GM12864 (cell line): ENCODE data around the gene RAPGEF2.

ENCODE experiments used
- DNase-seq: peaks from one replicate; pipeline ENCODE4 v3.0.0-alpha.2; 2011; ENCODE audit warnings: low read depth
- H3K4me3 ChIP-seq: 2 replicates; pipeline ENCODE4 v1.5.1; 2011; ENCODE audit warnings: mild to moderate bottlenecking, low read depth, low read length, control low read depth
- TF ChIP-seq, protein P1 (sequence below): IDR thresholded peaks from 2 replicates; pipeline ENCODE4 v1.5.1; 2011; ENCODE audit warnings: low read depth, mild to moderate bottlenecking, moderate library complexity, low read length, control low read depth, inconsistent platforms; ENCODE audit errors: missing control alignments

Gene RAPGEF2

DNA sequence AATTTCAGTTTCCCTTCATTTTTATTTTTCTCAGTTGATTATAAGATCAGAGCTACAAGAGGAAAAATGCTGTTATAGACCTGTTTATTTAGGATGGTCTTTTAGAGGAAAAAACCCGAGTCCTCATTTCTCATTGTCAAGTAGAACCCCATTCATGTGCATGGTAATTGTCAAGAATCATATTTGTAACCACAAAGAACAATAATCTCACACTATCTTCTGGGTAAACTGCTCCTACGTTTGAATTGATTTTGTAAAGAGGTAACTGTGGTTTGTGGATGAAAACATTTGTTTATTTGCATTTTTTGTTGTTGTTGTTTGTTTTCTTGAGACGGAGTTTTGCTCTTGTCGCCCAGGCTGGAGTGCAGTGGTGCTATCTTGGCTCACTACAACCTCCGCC, 23.8 kb downstream of the RAPGEF2 start:
- TF ChIP-seq, protein P1, sequence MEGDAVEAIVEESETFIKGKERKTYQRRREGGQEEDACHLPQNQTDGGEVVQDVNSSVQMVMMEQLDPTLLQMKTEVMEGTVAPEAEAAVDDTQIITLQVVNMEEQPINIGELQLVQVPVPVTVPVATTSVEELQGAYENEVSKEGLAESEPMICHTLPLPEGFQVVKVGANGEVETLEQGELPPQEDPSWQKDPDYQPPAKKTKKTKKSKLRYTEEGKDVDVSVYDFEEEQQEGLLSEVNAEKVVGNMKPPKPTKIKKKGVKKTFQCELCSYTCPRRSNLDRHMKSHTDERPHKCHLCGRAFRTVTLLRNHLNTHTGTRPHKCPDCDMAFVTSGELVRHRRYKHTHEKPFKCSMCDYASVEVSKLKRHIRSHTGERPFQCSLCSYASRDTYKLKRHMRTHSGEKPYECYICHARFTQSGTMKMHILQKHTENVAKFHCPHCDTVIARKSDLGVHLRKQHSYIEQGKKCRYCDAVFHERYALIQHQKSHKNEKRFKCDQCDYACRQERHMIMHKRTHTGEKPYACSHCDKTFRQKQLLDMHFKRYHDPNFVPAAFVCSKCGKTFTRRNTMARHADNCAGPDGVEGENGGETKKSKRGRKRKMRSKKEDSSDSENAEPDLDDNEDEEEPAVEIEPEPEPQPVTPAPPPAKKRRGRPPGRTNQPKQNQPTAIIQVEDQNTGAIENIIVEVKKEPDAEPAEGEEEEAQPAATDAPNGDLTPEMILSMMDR, result no peak
- DNase-seq, result no peak

DNA sequence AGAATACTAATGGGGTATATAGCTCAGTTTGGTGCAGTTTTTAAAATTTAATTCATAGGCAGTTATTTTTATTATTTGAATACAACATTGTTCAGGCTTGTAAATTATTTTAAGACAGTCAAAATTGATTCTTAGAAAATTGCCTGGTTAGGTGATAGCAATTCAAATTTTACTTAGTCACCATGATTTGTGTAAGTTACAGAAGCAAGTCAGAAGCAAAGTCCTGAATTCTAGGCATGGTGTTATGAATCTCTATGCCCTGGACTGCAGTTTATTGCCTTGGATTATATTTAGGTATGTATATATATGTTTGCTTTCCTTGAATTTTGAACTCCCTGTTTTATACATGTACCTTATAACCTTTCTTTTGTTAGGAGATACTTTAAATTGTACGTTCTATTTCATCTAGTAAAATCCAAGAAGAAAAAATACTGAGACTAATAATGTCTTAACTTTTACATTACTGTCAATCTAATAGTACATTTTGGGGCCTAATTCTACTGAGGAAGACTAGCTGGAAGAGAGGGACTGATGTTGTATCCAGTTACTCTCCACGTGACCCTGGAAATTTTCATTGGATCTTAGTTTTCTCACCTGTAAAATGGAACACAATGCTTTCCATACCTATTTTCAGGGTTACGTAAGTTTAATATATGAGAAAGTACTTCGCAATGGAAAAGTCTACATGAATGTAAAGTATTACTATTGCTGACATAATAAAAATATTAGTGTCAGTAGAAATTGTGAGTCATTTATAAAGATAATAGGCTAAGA, 25.1 kb downstream of the RAPGEF2 start:
- TF ChIP-seq, protein P1, result no peak
- DNase-seq, result no peak
- H3K4me3 ChIP-seq, result no peak overlapping the region

More for the DNA sequence above, 23.8 kb downstream of the RAPGEF2 start:
- no peak overlapping the region for H3K4me3 ChIP-seq

DNA sequence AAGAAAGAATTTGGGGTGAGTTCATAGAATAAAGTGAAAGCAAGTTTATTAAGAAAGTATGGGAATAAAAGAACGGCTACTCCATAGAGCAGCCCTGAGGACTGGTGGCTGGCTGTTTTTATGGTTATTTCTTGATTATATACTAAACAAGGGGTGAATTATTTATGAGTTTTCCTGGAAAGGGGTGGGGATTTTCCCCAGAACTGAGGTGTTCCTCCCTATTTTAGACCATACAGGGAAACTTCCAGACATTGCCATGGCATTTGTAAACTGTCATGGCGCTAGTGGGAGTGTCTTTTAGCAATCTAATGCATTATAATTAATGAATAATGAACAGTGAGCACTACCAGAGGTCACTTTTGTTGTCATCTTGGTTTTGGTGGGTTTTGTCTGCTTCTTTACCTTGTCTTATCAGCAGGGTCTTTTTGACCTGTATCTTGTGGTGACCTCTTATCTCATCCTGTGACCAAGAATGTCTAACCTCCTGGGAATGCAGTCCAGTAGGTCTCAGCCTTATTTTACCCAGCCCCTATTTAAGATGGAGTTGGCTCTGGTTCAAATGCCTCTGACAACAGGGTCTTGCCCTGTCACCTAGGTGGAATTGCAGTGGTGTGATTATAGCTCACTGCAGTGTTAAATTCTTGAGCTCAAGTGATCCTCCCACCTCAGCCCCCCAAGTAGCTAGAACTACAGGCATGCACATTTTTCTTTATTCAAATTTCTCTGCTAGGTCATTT, 27.1 kb downstream of the RAPGEF2 start:
- no peak for DNase-seq
- H3K4me3 ChIP-seq, result no peak overlapping the region
- TF ChIP-seq, protein P1, result no peak

DNA sequence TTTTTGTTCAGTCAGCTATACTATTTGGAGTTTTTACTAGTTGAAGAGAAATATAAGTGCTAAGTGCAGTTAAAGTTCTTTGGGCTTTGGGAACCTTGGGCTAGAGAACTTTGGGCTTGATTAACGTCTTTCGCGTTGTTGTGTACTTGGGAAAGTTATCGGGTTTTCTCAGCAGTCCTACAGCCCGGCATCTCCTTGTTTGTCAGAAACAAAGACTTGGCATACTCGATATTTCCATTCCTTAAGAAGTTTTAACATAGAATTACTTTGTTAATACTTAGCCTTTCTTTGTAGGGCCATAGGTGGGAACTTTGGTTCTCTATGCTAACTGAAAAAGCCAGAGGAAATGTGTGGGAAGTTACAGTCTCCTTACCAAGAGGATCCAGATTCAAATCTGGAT, 28.7 kb downstream of the RAPGEF2 start:
- TF ChIP-seq, protein P1, result no peak
- H3K4me3 ChIP-seq, result no peak overlapping the region
- DNase-seq, result no peak

DNA sequence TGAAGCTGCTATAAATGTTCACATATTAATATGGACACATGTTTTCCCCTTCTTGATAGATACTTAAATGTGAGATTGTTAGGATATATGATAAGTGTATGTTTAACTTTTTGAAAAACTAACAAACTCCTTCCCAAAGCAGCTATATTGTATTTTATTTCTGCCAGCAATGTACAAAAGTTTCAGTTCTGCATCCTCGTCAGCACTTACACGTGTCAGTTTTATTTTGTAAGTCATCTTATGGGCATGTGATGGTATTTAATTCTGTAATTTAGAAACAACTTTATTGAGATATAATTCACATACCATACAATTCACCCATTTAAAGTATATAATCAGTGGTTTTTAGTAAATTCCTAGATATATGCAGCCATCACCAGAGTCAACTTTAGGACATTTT, 31.6 kb downstream of the RAPGEF2 start:
- no peak for DNase-seq
- TF ChIP-seq, protein P1, result no peak
- H3K4me3 ChIP-seq, result no peak overlapping the region

DNA sequence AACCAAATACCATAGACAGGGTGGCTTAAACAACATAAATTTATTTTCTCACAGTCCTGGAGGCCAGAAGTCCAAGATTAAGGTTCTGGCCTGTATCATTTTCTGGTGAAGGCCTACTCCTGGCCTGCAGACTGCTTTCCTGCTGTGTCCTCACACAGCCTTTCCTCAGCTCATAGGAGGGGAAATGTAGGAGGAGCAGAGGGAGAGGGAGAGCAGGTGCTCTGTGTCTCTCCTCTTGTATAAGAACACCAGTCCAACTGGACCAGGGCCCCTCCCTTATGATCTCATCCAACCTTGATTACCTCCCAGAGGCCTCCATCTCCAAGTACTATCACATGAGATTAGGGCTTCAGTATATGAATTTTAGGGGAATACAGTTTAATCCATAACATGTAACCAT, 34.3 kb downstream of the RAPGEF2 start:
- TF ChIP-seq, protein P1, result no peak
- DNase-seq, result no peak
- H3K4me3 ChIP-seq, result no peak overlapping the region
